ENCODE measurements around the gene DOCK11. TPM values are rescaled to one million over a fixed set of nuclear protein-coding genes. Genes with fewer than 3 reads are reported as not detected.

DOCK11 gene
- total RNA-seq, 2 donors from 2014 or later, result 4.9 to 15.8 TPM

GRCh38 chrX:118593407-118593806 is 97.8 kb downstream of the DOCK11 start:
- intact Hi-C loops (cut with DNase I), result no loop called here
- TF ChIP-seq POLR2A (IDR thresholded peaks at IDR 0.05), result no peak
- TF ChIP-seq CTCF (IDR thresholded peaks at IDR 0.05), result no peak
- Histone ChIP-seq H3K4me3 (no peak overlapping the region), H3K36me3 (replicated peaks in 1 of 2; ENCODE audit: insufficient read depth in 1 of 2, low read depth in 2 of 2) (no peaks in the 10 kb centered on the region), H3K27me3 (no peaks in the 10 kb centered on the region), H3K27ac (no peak overlapping the region), H3K9me3 (no peaks in the 10 kb centered on the region), H3K4me1 (no peaks in the 10 kb centered on the region)
- no peak for DNase-seq
- ATAC-seq, result no peak
- 50 to 63% methylated on average over 3 of the region's 3 CpGs for WGBS, 2 donors

- TF ChIP-seq POLR2A (IDR thresholded peaks at IDR 0.05), result no peak
- no peak for TF ChIP-seq CTCF (IDR thresholded peaks at IDR 0.05)
- Histone ChIP-seq H3K4me3 (no peak overlapping the region), H3K27ac (no peak overlapping the region), H3K9me3 (no peaks in the 10 kb centered on the region), H3K36me3 (replicated peaks in 1 of 2; ENCODE audit: insufficient read depth in 1 of 2, low read depth in 2 of 2) (no peaks in the 10 kb centered on the region), H3K27me3 (no peaks in the 10 kb centered on the region), H3K4me1 (no peaks in the 10 kb centered on the region)
- ATAC-seq (no peak), DNase-seq (no peak)
- 84 to 86% methylated on average over 4 of the region's 4 CpGs for whole genome bisulfite sequencing, 2 donors
- intact Hi-C loops (cut with DNase I), result no loop called here
These were observed 99.2 kb downstream of the DOCK11 start for GRCh38 chrX:118594697-118595420.

GRCh38 chrX:118595501-118596042 is 100.0 kb downstream of the DOCK11 start:
- no peaks in the 10 kb centered on the region for H3K36me3 ChIP-seq (replicated peaks in 1 of 2; ENCODE audit: insufficient read depth in 1 of 2, low read depth in 2 of 2)
- DNase-seq, result no peak
- no peak for ATAC-seq
- no peak overlapping the region for H3K27ac ChIP-seq
- H3K4me3 ChIP-seq, result no peak overlapping the region
- intact Hi-C loops (cut with DNase I), result no loop called here
- no peaks in the 10 kb centered on the region for H3K9me3 ChIP-seq
- no peaks in the 10 kb centered on the region for H3K4me1 ChIP-seq
- 73 to 76% methylated on average over 6 to 7 of the region's 7 CpGs for WGBS, 2 donors
- H3K27me3 ChIP-seq, result no peaks in the 10 kb centered on the region
- TF ChIP-seq CTCF (IDR thresholded peaks at IDR 0.05) (no peak), POLR2A (IDR thresholded peaks at IDR 0.05) (no peak)

- DNase-seq, result no peak
- no peak for TF ChIP-seq POLR2A (IDR thresholded peaks at IDR 0.05)
- no peak for TF ChIP-seq CTCF (IDR thresholded peaks at IDR 0.05)
- Histone ChIP-seq H3K9me3 (no peaks in the 10 kb centered on the region), H3K4me3 (no peak overlapping the region), H3K27ac (no peak overlapping the region), H3K27me3 (no peaks in the 10 kb centered on the region), H3K36me3 (replicated peaks in 1 of 2; ENCODE audit: insufficient read depth in 1 of 2, low read depth in 2 of 2) (no peaks in the 10 kb centered on the region), H3K4me1 (no peaks in the 10 kb centered on the region)
- intact Hi-C loops (cut with DNase I), result no loop called here
- ATAC-seq, result no peak
These were observed 100.8 kb downstream of the DOCK11 start for GRCh38 chrX:118596390-118596789.

GRCh38 chrX:118603981-118604380 is 108.4 kb downstream of the DOCK11 start:
- intact Hi-C loops (cut with DNase I), result no loop called here
- Histone ChIP-seq H3K27me3 (no peaks in the 10 kb centered on the region), H3K27ac (no peak overlapping the region), H3K4me3 (no peak overlapping the region), H3K36me3 (replicated peaks in 1 of 2; ENCODE audit: insufficient read depth in 1 of 2, low read depth in 2 of 2) (no peaks in the 10 kb centered on the region), H3K4me1 (no peaks in the 10 kb centered on the region), H3K9me3 (no peaks in the 10 kb centered on the region)
- DNase-seq, result peak; percentile 32 to 61 (median 56)
- ATAC-seq, result peak; percentile 55
- TF ChIP-seq CTCF (IDR thresholded peaks at IDR 0.05) (peak; percentile 49 to 75 (median 64)), POLR2A (IDR thresholded peaks at IDR 0.05) (no peak)
- 6 to 7% methylated on average over 6 to 7 of the region's 7 CpGs for WGBS, 2 donors

Data from body of pancreas (tissue), 4 donors.